ENCODE measurements around the gene UNG. TPM values are rescaled to one million over a fixed set of nuclear protein-coding genes. Genes with fewer than 3 reads are reported as not detected.

Gene UNG
- total and polyA plus RNA-seq, 9 donors, result 20.1 to 27.7 (median 26.0) TPM

Other genes starting within 250 kb of the UNG start
- 7.5 TPM for gene SSH1, start 240.0 kb upstream of the UNG start, total RNA-seq
- gene SSH1, start 240.0 kb upstream of the UNG start, polyA plus RNA-seq (ENCODE audit: insufficient read depth in 1 of 8, insufficient read length in 8 of 8, low replicate concordance in 1 of 8), result 10 to 100 TPM; 12.1 to 20.8 (median 16.6) TPM
- 0.09 TPM for gene DAO, start 217.5 kb upstream of the UNG start, total RNA-seq
- gene DAO, start 217.5 kb upstream of the UNG start, polyA plus RNA-seq (ENCODE audit: insufficient read depth in 1 of 8, insufficient read length in 8 of 8, low replicate concordance in 1 of 8), result under 1 TPM in 6 of 8 donors, not detected in 2; 0.12 to 0.52 (median 0.19) TPM
- 0.27 TPM for gene SVOP, start 76.5 kb upstream of the UNG start, total RNA-seq
- gene SVOP, start 76.5 kb upstream of the UNG start, polyA plus RNA-seq (ENCODE audit: insufficient read depth in 1 of 8, insufficient read length in 8 of 8, low replicate concordance in 1 of 8), result under 1 TPM; 0.02 to 0.65 (median 0.18) TPM
- gene USP30, start 45.0 kb upstream of the UNG start, total RNA-seq, result 13.3 TPM
- gene USP30, start 45.0 kb upstream of the UNG start, polyA plus RNA-seq (ENCODE audit: insufficient read depth in 1 of 8, insufficient read length in 8 of 8, low replicate concordance in 1 of 8), result 10 to 100 TPM; 10.1 to 14.8 (median 12.5) TPM
- 25.8 TPM for gene ALKBH2, start 4.1 kb upstream of the UNG start, total RNA-seq
- gene ALKBH2, start 4.1 kb upstream of the UNG start, polyA plus RNA-seq (ENCODE audit: insufficient read depth in 1 of 8, insufficient read length in 8 of 8, low replicate concordance in 1 of 8), result 10 to 100 TPM; 20.3 to 32.3 (median 23.1) TPM
- gene ACACB, start 19.0 kb downstream of the UNG start, total RNA-seq, result 10.3 TPM
- 10 to 100 TPM in 1 of 8 donors, 1 to 10 TPM in 7; 6.4 to 10.4 (median 7.8) TPM for gene ACACB, start 19.0 kb downstream of the UNG start, polyA plus RNA-seq (ENCODE audit: insufficient read depth in 1 of 8, insufficient read length in 8 of 8, low replicate concordance in 1 of 8)
- 0.04 TPM for gene FOXN4, start 211.7 kb downstream of the UNG start, total RNA-seq
- gene FOXN4, start 211.7 kb downstream of the UNG start, polyA plus RNA-seq (ENCODE audit: insufficient read depth in 1 of 8, insufficient read length in 8 of 8, low replicate concordance in 1 of 8), result under 1 TPM; 0.05 to 0.52 (median 0.11) TPM

All from muscle of leg (tissue), 9 donors.